Neuronal stem cell (in vitro differentiated cells): ENCODE results near the gene BRINP1.

Source experiments
- DNase-seq: peaks from one replicate; pipeline ENCODE4 v3.0.0-alpha.2; 2013; ENCODE audit warnings: low spot score
- H2AFZ ChIP-seq: one replicate; pipeline ENCODE4 v1.6.1; 2013; ENCODE audit warnings: mild to moderate bottlenecking, low read length, inconsistent platforms
- H2AK5ac ChIP-seq: 2 replicates; pipeline ENCODE4 v1.6.1; 2013; ENCODE audit warnings: low read depth, mild to moderate bottlenecking, inconsistent platforms, low read length, moderate library complexity, mixed read lengths
- H2BK120ac ChIP-seq: 2 replicates; pipeline ENCODE4 v1.6.1; 2013; ENCODE audit warnings: low read depth, mild to moderate bottlenecking, inconsistent platforms, low read length, moderate library complexity, mixed read lengths
- H2BK12ac ChIP-seq: one replicate; pipeline ENCODE4 v1.6.1; 2013; ENCODE audit warnings: low read length, inconsistent platforms
- H2BK15ac ChIP-seq: 2 replicates; pipeline ENCODE4 v1.6.1; 2013; ENCODE audit warnings: mild to moderate bottlenecking, low read length, inconsistent platforms, mixed read lengths
- H2BK5ac ChIP-seq: one replicate; pipeline ENCODE4 v1.6.1; 2013; ENCODE audit warnings: inconsistent platforms, mild to moderate bottlenecking, low read length, moderate library complexity
- H3K14ac ChIP-seq: one replicate; pipeline ENCODE4 v1.6.1; 2013; ENCODE audit warnings: low read length, inconsistent platforms
- H3K18ac ChIP-seq: 2 replicates; pipeline ENCODE4 v1.6.1; 2013; ENCODE audit warnings: low read length, inconsistent platforms
- H3K23ac ChIP-seq: 2 replicates; pipeline ENCODE4 v1.6.1; 2013; ENCODE audit warnings: low read depth, mild to moderate bottlenecking, mixed read lengths, low read length, inconsistent platforms; ENCODE audit not compliant: poor library complexity
- H3K27ac ChIP-seq: replicated peaks from 3 replicates; pipeline ENCODE4 v1.5.1; 2013; ENCODE audit warnings: low read length, inconsistent platforms
- H3K27me3 ChIP-seq, 3 experiments: 2 replicates each; pipeline ENCODE4 v1.6.1; 2013; ENCODE audit warnings: low read length in 3 of 3, mild to moderate bottlenecking in 2 of 3, inconsistent platforms in 1 of 3, low read depth in 1 of 3, mixed read lengths in 1 of 3, moderate library complexity in 1 of 3; ENCODE audit not compliant: control insufficient read depth in 3 of 3, insufficient read depth in 3 of 3
- H3K36me3 ChIP-seq, 2 donors: replicated peaks in 1 of 2; 2 replicates each; pipeline ENCODE4 v1.6.1; 2013; ENCODE audit warnings: low read length in 2 of 2; ENCODE audit not compliant: control insufficient read depth in 2 of 2, insufficient read depth in 2 of 2
- H3K4ac ChIP-seq: 2 replicates; pipeline ENCODE4 v1.6.1; 2013; ENCODE audit warnings: inconsistent platforms, mild to moderate bottlenecking, low read length, moderate library complexity
- H3K4me1 ChIP-seq, 2 donors: 1 replicate in 1 of 2; 2 replicates in 1 of 2; pipeline ENCODE4 v1.6.1; 2013; ENCODE audit warnings: low read length in 2 of 2, low read depth in 1 of 2; ENCODE audit not compliant: control insufficient read depth in 2 of 2, insufficient read depth in 1 of 2
- H3K4me2 ChIP-seq: one replicate; pipeline ENCODE4 v1.6.1; 2013; ENCODE audit warnings: mild to moderate bottlenecking, low read length, inconsistent platforms; ENCODE audit not compliant: insufficient read depth, poor library complexity, severe bottlenecking
- H3K4me3 ChIP-seq, 2 donors: 2 replicates each; pipeline ENCODE4 v1.5.1; 2013; ENCODE audit warnings: low read length in 2 of 2, mild to moderate bottlenecking in 2 of 2, inconsistent platforms in 1 of 2, moderate library complexity in 1 of 2
- H3K79me1 ChIP-seq: one replicate; pipeline ENCODE4 v1.6.1; 2013; ENCODE audit warnings: low read depth, mild to moderate bottlenecking, inconsistent platforms, low read length, moderate library complexity
- H3K9ac ChIP-seq: one replicate; pipeline ENCODE4 v1.6.1; 2013; ENCODE audit warnings: mild to moderate bottlenecking, low read depth, low read length, inconsistent platforms; ENCODE audit not compliant: poor library complexity
- H3K9me3 ChIP-seq, 2 donors: replicated peaks in 1 of 2; 2 replicates each; pipeline versions ENCODE3 to v1.6.1; 2013; ENCODE audit warnings: low read length in 2 of 2, mild to moderate bottlenecking in 2 of 2, inconsistent platforms in 1 of 2, low read depth in 1 of 2, mixed read lengths in 1 of 2, moderate library complexity in 1 of 2; ENCODE audit not compliant: control insufficient read depth in 2 of 2, insufficient read depth in 1 of 2
- H4K8ac ChIP-seq: one replicate; pipeline ENCODE4 v1.6.1; 2013; ENCODE audit warnings: low read depth, mild to moderate bottlenecking, inconsistent platforms, low read length, moderate library complexity
- H4K91ac ChIP-seq: one replicate; pipeline ENCODE4 v1.6.1; 2013; ENCODE audit warnings: low read length, low read depth, mild to moderate bottlenecking, inconsistent platforms; ENCODE audit not compliant: poor library complexity
- WGBS, 2 donors: extraction: QIAGEN DNeasy Blood & Tissue Kit; methylation state at CpG; one replicate each; pipeline ENCODE4 v1.1.7; 2013; ENCODE audit warnings: missing lambda C conversion rate in 2 of 2, mixed read lengths in 1 of 2; ENCODE audit not compliant: insufficient read length in 2 of 2, insufficient replicate concordance in 1 of 2; ENCODE audit errors: extremely low coverage in 2 of 2; 5-methylcytosine and 5-hydroxymethylcytosine counted together

BRINP1 gene

GRCh38 chr9:119197893-119198607, 171.2 kb downstream of the BRINP1 start:
- no peak overlapping the region for H3K23ac ChIP-seq
- no peak overlapping the region for H2BK15ac ChIP-seq
- H3K9me3 ChIP-seq, result no peaks in the 10 kb centered on the region
- H3K4me3 ChIP-seq, result no peak overlapping the region
- no peak overlapping the region for H4K91ac ChIP-seq
- H3K27ac ChIP-seq, result no peak overlapping the region
- H3K18ac ChIP-seq, result no peak overlapping the region
- no peak overlapping the region for H2AK5ac ChIP-seq
- H3K4me2 ChIP-seq, result no peak overlapping the region
- WGBS, 2 donors, result no CpG with 5 or more reads among the region's 7 CpGs
- no peak overlapping the region for H2BK12ac ChIP-seq
- no peak for DNase-seq
- no peaks in the 10 kb centered on the region for H3K4me1 ChIP-seq
- no peak overlapping the region for H2BK5ac ChIP-seq
- H3K27me3 ChIP-seq, result no peaks in the 10 kb centered on the region
- no peak overlapping the region for H2BK120ac ChIP-seq
- no peak overlapping the region for H3K14ac ChIP-seq
- H3K4ac ChIP-seq, result no peak overlapping the region
- H3K79me1 ChIP-seq, result no peaks in the 10 kb centered on the region
- H4K8ac ChIP-seq, result no peak overlapping the region
- H3K36me3 ChIP-seq, result no peaks in the 10 kb centered on the region
- no peak overlapping the region for H2AFZ ChIP-seq
- H3K9ac ChIP-seq, result no peak overlapping the region

GRCh38 chr9:119195521-119195920, 173.7 kb downstream of the BRINP1 start:
- no peaks in the 10 kb centered on the region for H3K79me1 ChIP-seq
- no peak overlapping the region for H3K18ac ChIP-seq
- H2BK120ac ChIP-seq, result no peak overlapping the region
- H3K9me3 ChIP-seq, result no peaks in the 10 kb centered on the region
- no CpG with 5 or more reads among the region's 2 CpGs for WGBS, 2 donors
- H3K4me3 ChIP-seq, result no peak overlapping the region
- no peak overlapping the region for H2AK5ac ChIP-seq
- no peak overlapping the region for H4K91ac ChIP-seq
- H2BK12ac ChIP-seq, result no peak overlapping the region
- no peak overlapping the region for H3K9ac ChIP-seq
- H3K4me2 ChIP-seq, result no peak overlapping the region
- H3K36me3 ChIP-seq, result no peaks in the 10 kb centered on the region
- DNase-seq, result no peak
- H3K14ac ChIP-seq, result no peak overlapping the region
- H3K4me1 ChIP-seq, result no peaks in the 10 kb centered on the region
- no peak overlapping the region for H4K8ac ChIP-seq
- H3K27me3 ChIP-seq, result no peaks in the 10 kb centered on the region
- H2BK15ac ChIP-seq, result no peak overlapping the region
- no peak overlapping the region for H2AFZ ChIP-seq
- H2BK5ac ChIP-seq, result no peak overlapping the region
- no peak overlapping the region for H3K4ac ChIP-seq
- no peak overlapping the region for H3K27ac ChIP-seq
- no peak overlapping the region for H3K23ac ChIP-seq

- no peak overlapping the region for H3K14ac ChIP-seq
- H3K27me3 ChIP-seq, result no peaks in the 10 kb centered on the region
- no CpG with 5 or more reads among the region's 3 CpGs for WGBS, 2 donors
- no peak overlapping the region for H2AFZ ChIP-seq
- no peak overlapping the region for H2BK15ac ChIP-seq
- no peak for DNase-seq
- no peak overlapping the region for H3K18ac ChIP-seq
- no peak overlapping the region for H2AK5ac ChIP-seq
- no peak overlapping the region for H4K91ac ChIP-seq
- no peak overlapping the region for H3K4me2 ChIP-seq
- no peak overlapping the region for H2BK120ac ChIP-seq
- H3K36me3 ChIP-seq, result no peaks in the 10 kb centered on the region
- no peak overlapping the region for H3K23ac ChIP-seq
- H3K4ac ChIP-seq, result no peak overlapping the region
- no peak overlapping the region for H4K8ac ChIP-seq
- no peaks in the 10 kb centered on the region for H3K4me1 ChIP-seq
- H3K27ac ChIP-seq, result no peak overlapping the region
- no peaks in the 10 kb centered on the region for H3K9me3 ChIP-seq
- no peak overlapping the region for H3K9ac ChIP-seq
- H3K79me1 ChIP-seq, result no peaks in the 10 kb centered on the region
- H2BK5ac ChIP-seq, result no peak overlapping the region
- no peak overlapping the region for H2BK12ac ChIP-seq
- no peak overlapping the region for H3K4me3 ChIP-seq
Observed at GRCh38 chr9:119185298-119185697, 183.9 kb downstream of the BRINP1 start.

GRCh38 chr9:119184265-119184936, 184.8 kb downstream of the BRINP1 start:
- Histone ChIP-seq H2AFZ (no peak overlapping the region), H3K4me3 (no peak overlapping the region), H2AK5ac (no peak overlapping the region), H2BK15ac (no peak overlapping the region), H2BK120ac (no peak overlapping the region), H3K9me3 (no peaks in the 10 kb centered on the region), H3K9ac (no peak overlapping the region), H3K14ac (no peak overlapping the region), H4K8ac (no peak overlapping the region), H3K18ac (no peak overlapping the region), H3K4ac (no peak overlapping the region), H3K4me1 (peaks cover 0 to 5% of the 10 kb centered on the region in 2 donors), H3K23ac (no peak overlapping the region), H3K4me2 (no peak overlapping the region), H3K27ac (no peak overlapping the region), H2BK5ac (no peak overlapping the region), H3K27me3 (no peaks in the 10 kb centered on the region), H4K91ac (no peak overlapping the region), H3K79me1 (no peaks in the 10 kb centered on the region), H2BK12ac (no peak overlapping the region), H3K36me3 (no peaks in the 10 kb centered on the region)
- no CpG with 5 or more reads among the region's 3 CpGs for WGBS, 2 donors
- no peak for DNase-seq
